Aorta (tissue), 5 donors: ENCODE results near the gene RASL10B. TPM values are rescaled to one million over a fixed set of nuclear protein-coding genes. Genes with fewer than 3 reads are reported as not detected.

ENCODE experiments used
- ATAC-seq: fragments of 200-7000 bp; cut with Tn5 transposase; one replicate; pipeline ENCODE4 v1.9.1; 2022; ENCODE audit warnings: moderate library complexity; ENCODE audit not compliant: low FRiP score
- DNase-seq, 2 donors: peaks; one replicate each; pipeline ENCODE4 v3.0.0-alpha.2; 2020
- H3K27ac ChIP-seq, 2 donors: one replicate each; pipeline ENCODE4 v1.5.1; 2013; ENCODE audit warnings: low read length in 2 of 2, mild to moderate bottlenecking in 2 of 2, moderate library complexity in 2 of 2, control low read depth in 1 of 2, inconsistent platforms in 1 of 2, low read depth in 1 of 2
- H3K27me3 ChIP-seq, 2 donors: one replicate each; pipeline ENCODE4 v1.6.1; 2013; ENCODE audit warnings: control low read depth in 1 of 2, low read length in 1 of 2, mild to moderate bottlenecking in 1 of 2, moderate library complexity in 1 of 2; ENCODE audit not compliant: insufficient read depth in 2 of 2, control insufficient read depth in 1 of 2
- H3K36me3 ChIP-seq, 2 donors: one replicate each; pipeline ENCODE4 v1.6.1; 2013; ENCODE audit warnings: control low read depth in 1 of 2, low read length in 1 of 2, mild to moderate bottlenecking in 1 of 2; ENCODE audit not compliant: insufficient read depth in 2 of 2, control insufficient read depth in 1 of 2
- H3K4me1 ChIP-seq, 2 donors: one replicate each; pipeline ENCODE4 v1.6.1; 2013; ENCODE audit warnings: low read length in 2 of 2, control low read depth in 1 of 2, mild to moderate bottlenecking in 1 of 2, moderate library complexity in 1 of 2; ENCODE audit not compliant: insufficient read depth in 2 of 2, control insufficient read depth in 1 of 2
- H3K4me3 ChIP-seq, 2 donors: one replicate each; pipeline ENCODE4 v1.5.1; 2013; ENCODE audit warnings: low read length in 2 of 2, control low read depth in 1 of 2, mild to moderate bottlenecking in 1 of 2
- H3K9me3 ChIP-seq: one replicate; pipeline ENCODE4 v1.6.1; 2013; ENCODE audit warnings: mild to moderate bottlenecking, low read length; ENCODE audit not compliant: control insufficient read depth
- WGBS, 2 donors: extraction: QIAGEN DNeasy Blood & Tissue Kit; methylation state at CpG; one replicate each; pipeline ENCODE4 v1.1.7; 2013; 5-methylcytosine and 5-hydroxymethylcytosine counted together
- intact Hi-C, 2 donors: fragments of 100-400 bp; cut with DNase I; formaldehyde crosslinking; loops; one replicate each; pipeline versions ENCODE4 v1.14.2 to v1.15.0; 2022
- polyA plus RNA-seq, 2 donors: library from polyadenylated mRNA; stranded (reverse); fragments of 200-250 nt; gene quantifications; one replicate each; pipeline ENCODE4 v1.2.3, GENCODE V29; 2013
- total RNA-seq, 2 donors: library from RNA; stranded (reverse); fragmentation: NEBNext Ultra II Directional; extraction: Animal tissue kit (Norgen Biotek cat#: 25700); gene quantifications; one replicate each; pipeline ENCODE4 v1.2.1, GENCODE V29; 2021
- donor health status: healthy with polysubstance abuse.
- donor health status: Bipolar disorder and iron deficiency.
- donor health status: DM: no; HTN: no; CAD: no.
- donor health status: DM: no; HTN: no; CAD: no.
- donor health status: DM: yes; HTN: yes; CAD: no.

RASL10B gene
- total and polyA plus RNA-seq, 4 donors: 0.31 to 3.5 (median 1.3) TPM

- intact Hi-C loops: loop anchor here in 1 of 2 donors (5.0 kb wide), 1 partner anchor 61 kb away; no protein-coding TSS in a partner anchor
- H3K36me3 ChIP-seq: no peaks in the 10 kb centered on the region
- ATAC-seq: no peak
- H3K4me3 ChIP-seq: no peak overlapping the region
- no peak for DNase-seq
- H3K27me3 ChIP-seq: no peaks in the 10 kb centered on the region
- H3K9me3 ChIP-seq: no peaks in the 10 kb centered on the region
- H3K4me1 ChIP-seq: no peaks in the 10 kb centered on the region
- no peak overlapping the region for H3K27ac ChIP-seq
- WGBS, 2 donors: 85 to 90% methylated on average over 6 of the region's 6 CpGs
Observed at GRCh38 chr17:35733366-35733765, 1.9 kb downstream of the RASL10B start.

GRCh38 chr17:35734396-35734795 is 3.0 kb downstream of the RASL10B start:
- Histone ChIP-seq H3K9me3 (no peaks in the 10 kb centered on the region), H3K36me3 (no peaks in the 10 kb centered on the region), H3K4me1 (no peaks in the 10 kb centered on the region), H3K27me3 (no peaks in the 10 kb centered on the region), H3K4me3 (no peak overlapping the region), H3K27ac (no peak overlapping the region)
- 72 to 78% methylated on average over 7 of the region's 7 CpGs for WGBS, 2 donors
- intact Hi-C loops: loop anchor here in 1 of 2 donors (5.0 kb wide), 1 partner anchor 62 kb away; no protein-coding TSS in a partner anchor
- ATAC-seq (no peak), DNase-seq (no peak)

GRCh38 chr17:35735036-35735805 is 3.8 kb downstream of the RASL10B start:
- Histone ChIP-seq H3K9me3 (no peaks in the 10 kb centered on the region), H3K36me3 (no peaks in the 10 kb centered on the region), H3K4me3 (no peak overlapping the region), H3K4me1 (no peaks in the 10 kb centered on the region), H3K27ac (no peak overlapping the region), H3K27me3 (no peaks in the 10 kb centered on the region)
- DNase-seq (no peak), ATAC-seq (no peak)
- intact Hi-C loops: no loop called here
- WGBS, 2 donors: 82 to 83% methylated on average over 28 to 29 of the region's 29 CpGs

- WGBS, 2 donors: 95 to 97% methylated on average over 5 of the region's 5 CpGs
- intact Hi-C loops: no loop called here
- H3K4me1 ChIP-seq: no peaks in the 10 kb centered on the region
- H3K36me3 ChIP-seq: no peaks in the 10 kb centered on the region
- ATAC-seq (no peak), DNase-seq (no peak)
- no peak overlapping the region for H3K4me3 ChIP-seq
- no peaks in the 10 kb centered on the region for H3K9me3 ChIP-seq
- H3K27ac ChIP-seq: no peak overlapping the region
- no peaks in the 10 kb centered on the region for H3K27me3 ChIP-seq
Observed at GRCh38 chr17:35736236-35736635, 4.8 kb downstream of the RASL10B start.

GRCh38 chr17:35738519-35739133 is 7.2 kb downstream of the RASL10B start:
- H3K27ac ChIP-seq: no peak overlapping the region
- no peaks in the 10 kb centered on the region for H3K9me3 ChIP-seq
- intact Hi-C loops: no loop called here
- no peaks in the 10 kb centered on the region for H3K27me3 ChIP-seq
- H3K4me3 ChIP-seq: no peak overlapping the region
- H3K36me3 ChIP-seq: no peaks in the 10 kb centered on the region
- WGBS, 2 donors: 86 to 89% methylated on average over 5 of the region's 5 CpGs
- ATAC-seq (no peak), DNase-seq (no peak)
- no peaks in the 10 kb centered on the region for H3K4me1 ChIP-seq

GRCh38 chr17:35740216-35740615 is 8.8 kb downstream of the RASL10B start:
- H3K27me3 ChIP-seq: no peaks in the 10 kb centered on the region
- ATAC-seq (no peak), DNase-seq (no peak)
- WGBS, 2 donors: 91 to 93% methylated on average over 7 of the region's 7 CpGs
- H3K4me1 ChIP-seq: no peaks in the 10 kb centered on the region
- H3K27ac ChIP-seq: no peak overlapping the region
- intact Hi-C loops: no loop called here
- no peak overlapping the region for H3K4me3 ChIP-seq
- H3K9me3 ChIP-seq: no peaks in the 10 kb centered on the region
- H3K36me3 ChIP-seq: no peaks in the 10 kb centered on the region

- ATAC-seq: no peak
- no peaks in the 10 kb centered on the region for H3K4me1 ChIP-seq
- no peak overlapping the region for H3K27ac ChIP-seq
- no peaks in the 10 kb centered on the region for H3K36me3 ChIP-seq
- no peaks in the 10 kb centered on the region for H3K9me3 ChIP-seq
- no peak overlapping the region for H3K4me3 ChIP-seq
- no peaks in the 10 kb centered on the region for H3K27me3 ChIP-seq
- WGBS, 2 donors: 17 to 21% methylated on average over 68 to 73 of the region's 73 CpGs
- intact Hi-C loops: no loop called here
- no peak for DNase-seq
Observed at GRCh38 chr17:35740997-35741931, 9.8 kb downstream of the RASL10B start.

GRCh38 chr17:35742496-35742895 is 11.1 kb downstream of the RASL10B start:
- no peaks in the 10 kb centered on the region for H3K4me1 ChIP-seq
- H3K27ac ChIP-seq: no peak overlapping the region
- H3K27me3 ChIP-seq: no peaks in the 10 kb centered on the region
- no peaks in the 10 kb centered on the region for H3K9me3 ChIP-seq
- intact Hi-C loops: no loop called here
- 55% methylated on average over 7 of the region's 7 CpGs for whole genome bisulfite sequencing, 2 donors
- H3K36me3 ChIP-seq: no peaks in the 10 kb centered on the region
- DNase-seq (no peak), ATAC-seq (no peak)
- no peak overlapping the region for H3K4me3 ChIP-seq
